HG02840 (cell line): ENCODE measurements around the gene MLLT3.

ENCODE experiments used
- ATAC-seq: cut with Tn5 transposase; IDR thresholded peaks from one replicate; pipeline ENCODE4 v1.9.1; 2021; ENCODE audit warnings: mild to moderate bottlenecking, moderate library complexity, moderate number of reproducible peaks; ENCODE audit not compliant: unreplicated experiment, low FRiP score

MLLT3 gene

GRCh38 chr9:20436476-20437195 is 185.7 kb downstream of the MLLT3 start:
- no peak for ATAC-seq

GRCh38 chr9:20428976-20429375 is 193.3 kb downstream of the MLLT3 start:
- no peak for ATAC-seq

- no peak for ATAC-seq
These were observed 194.9 kb downstream of the MLLT3 start for GRCh38 chr9:20427359-20427758.

- no peak for ATAC-seq
These were observed 196.3 kb downstream of the MLLT3 start for GRCh38 chr9:20426019-20426418.

- ATAC-seq: no peak
These were observed 202.8 kb downstream of the MLLT3 start for GRCh38 chr9:20419533-20419932.

GRCh38 chr9:20418485-20418884 is 203.8 kb downstream of the MLLT3 start:
- ATAC-seq: no peak

GRCh38 chr9:20417373-20418080 is 204.8 kb downstream of the MLLT3 start:
- no peak for ATAC-seq

GRCh38 chr9:20414150-20414549 is 208.1 kb downstream of the MLLT3 start:
- ATAC-seq: no peak

GRCh38 chr9:20409321-20410092 is 212.8 kb downstream of the MLLT3 start:
- ATAC-seq: no peak

- no peak for ATAC-seq
These were observed 213.8 kb downstream of the MLLT3 start for GRCh38 chr9:20408513-20408912.

DNA sequence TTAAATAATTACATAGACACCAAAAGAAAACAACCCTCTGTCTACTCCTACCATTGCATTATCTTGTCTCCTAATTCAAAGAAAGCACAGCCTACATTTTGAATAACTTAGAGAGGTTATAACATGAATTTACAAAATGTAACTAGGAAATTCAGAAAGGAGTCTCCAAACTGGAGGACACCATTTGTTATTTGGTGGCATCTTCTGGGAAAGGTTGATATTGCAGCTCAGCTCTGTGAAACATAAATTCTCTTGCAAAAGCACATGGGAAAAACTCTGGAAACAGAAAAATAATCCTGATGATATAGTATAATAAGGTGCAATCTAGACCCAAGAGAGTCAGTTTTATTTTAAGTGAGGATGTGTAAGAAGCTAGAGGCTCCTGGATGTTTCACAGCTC is 215.3 kb downstream of the MLLT3 start:
- no peak for ATAC-seq

- ATAC-seq: no peak
These were observed 216.0 kb downstream of the MLLT3 start for GRCh38 chr9:20406344-20406743.

DNA sequence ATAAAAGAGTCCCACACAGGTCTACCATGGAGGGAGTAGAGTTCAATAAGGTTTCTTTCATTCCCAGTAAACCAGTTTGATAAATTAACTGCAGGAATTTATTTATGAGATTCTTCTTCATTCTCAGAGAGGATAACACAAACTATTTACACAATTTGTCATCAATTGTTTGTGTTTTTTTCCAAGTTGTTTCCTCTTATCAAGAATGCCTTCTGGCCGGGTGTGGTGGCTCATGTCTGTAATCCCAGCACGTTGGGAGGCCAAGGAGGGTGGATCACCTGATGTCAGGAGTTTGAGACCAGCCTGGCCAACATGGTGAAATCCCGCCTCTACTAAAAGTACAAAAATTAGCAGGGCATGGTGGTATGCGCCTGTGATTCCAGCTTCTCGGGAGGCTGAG is 216.7 kb downstream of the MLLT3 start:
- no peak for ATAC-seq

GRCh38 chr9:20405078-20405477 is 217.2 kb downstream of the MLLT3 start:
- ATAC-seq: no peak

- no peak for ATAC-seq
These were observed 218.0 kb downstream of the MLLT3 start for GRCh38 chr9:20404192-20404813.

- ATAC-seq: no peak
These were observed 219.0 kb downstream of the MLLT3 start for GRCh38 chr9:20403346-20403745.

DNA sequence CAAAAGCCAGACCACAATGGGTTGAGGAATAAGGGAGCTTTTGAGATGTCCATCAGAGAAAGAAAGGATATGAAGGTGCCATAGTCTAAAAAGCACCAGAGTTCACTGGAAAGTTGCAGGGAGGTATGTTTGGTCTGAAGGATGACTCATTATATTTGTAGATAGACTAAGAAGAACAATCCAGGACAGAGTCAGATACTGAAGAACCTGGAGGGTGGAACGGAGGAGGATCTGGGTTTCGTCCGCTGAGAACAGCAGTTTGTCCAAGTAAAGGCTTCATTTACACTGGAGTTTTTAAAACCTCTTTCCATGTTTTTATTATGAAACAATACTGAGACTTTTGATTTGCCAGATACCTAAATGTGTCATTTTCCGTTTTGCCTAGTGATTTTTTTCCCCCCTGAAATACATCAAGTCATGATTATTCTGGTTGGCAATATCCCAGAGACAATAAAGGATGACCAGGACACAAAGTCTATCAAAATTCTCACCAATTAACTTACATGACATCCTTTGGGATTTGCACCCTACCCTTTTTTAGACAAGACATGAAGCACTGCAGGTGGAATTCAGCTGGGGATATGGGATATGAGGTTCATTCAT is 219.9 kb downstream of the MLLT3 start:
- no peak for ATAC-seq

- no peak for ATAC-seq
These were observed 223.6 kb downstream of the MLLT3 start for GRCh38 chr9:20398536-20399338.

- ATAC-seq: no peak
These were observed 225.0 kb downstream of the MLLT3 start for GRCh38 chr9:20397348-20397747.

DNA sequence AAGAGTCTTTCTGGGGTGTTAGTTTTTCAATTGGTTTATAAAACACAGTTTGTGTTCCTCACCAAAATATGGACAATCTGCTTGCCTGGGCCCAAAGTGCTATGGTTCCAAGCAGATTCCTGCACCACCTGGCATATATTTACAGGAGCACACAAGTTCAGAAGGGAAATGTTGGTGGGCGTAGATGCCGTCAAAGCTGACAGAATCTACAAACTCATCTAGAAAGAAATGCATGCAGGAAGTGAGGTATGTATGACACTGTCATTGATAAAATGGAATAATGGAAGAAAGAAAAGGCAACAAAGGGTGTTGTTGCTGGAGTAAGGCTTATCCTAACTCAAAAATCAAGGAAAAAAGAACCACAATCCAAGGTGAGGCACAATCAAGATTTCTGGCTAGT is 225.8 kb downstream of the MLLT3 start:
- no peak for ATAC-seq
